Cardiac fibroblast (primary cell): ENCODE measurements around the gene COBL.
A peak's percentile ranks its signal among the peaks of the same experiment; 100 is the strongest.

Experiments used
- DNase-seq, 2 donors: peaks; one replicate each; pipeline versions ENCODE4 v3.0.0 to v3.0.0-alpha.2; 2010; ENCODE audit warnings: low read depth in 2 of 2
- H3K4me3 ChIP-seq, 2 donors: replicated peaks in 1 of 2; 1 replicate in 1 of 2; 2 replicates in 1 of 2; pipeline ENCODE4 v1.5.1; 2011; ENCODE audit warnings: low read depth in 2 of 2, low read length in 2 of 2, mild to moderate bottlenecking in 2 of 2, moderate library complexity in 1 of 2
- TF ChIP-seq, protein P1 (sequence below): IDR thresholded peaks from one replicate; pipeline ENCODE4 v1.5.1; 2011; ENCODE audit warnings: low read depth, mild to moderate bottlenecking, low read length, inconsistent platforms

COBL gene

DNA sequence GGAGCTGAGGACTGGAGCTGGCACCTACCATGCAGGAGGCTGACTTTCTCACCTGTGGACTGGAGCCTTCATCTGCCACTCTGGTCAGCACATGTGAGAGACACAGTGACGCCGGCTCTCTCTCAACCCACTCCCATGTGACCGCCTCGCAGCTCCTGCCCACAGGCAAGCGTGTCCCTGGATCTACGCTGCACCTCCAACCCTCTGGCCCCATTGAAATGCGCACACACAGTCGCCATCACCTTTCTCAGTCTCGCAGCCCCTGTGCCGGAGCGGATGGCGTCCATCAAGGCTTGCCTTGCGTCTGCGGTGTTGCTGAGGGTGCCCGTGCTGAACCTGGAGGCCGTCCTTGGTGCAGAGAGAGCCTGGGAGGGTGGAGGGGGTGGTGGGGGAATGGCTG lies 291.7 kb downstream of the COBL start:
- DNase-seq = no peak
- H3K4me3 ChIP-seq = no peak overlapping the region
- TF ChIP-seq, protein P1, sequence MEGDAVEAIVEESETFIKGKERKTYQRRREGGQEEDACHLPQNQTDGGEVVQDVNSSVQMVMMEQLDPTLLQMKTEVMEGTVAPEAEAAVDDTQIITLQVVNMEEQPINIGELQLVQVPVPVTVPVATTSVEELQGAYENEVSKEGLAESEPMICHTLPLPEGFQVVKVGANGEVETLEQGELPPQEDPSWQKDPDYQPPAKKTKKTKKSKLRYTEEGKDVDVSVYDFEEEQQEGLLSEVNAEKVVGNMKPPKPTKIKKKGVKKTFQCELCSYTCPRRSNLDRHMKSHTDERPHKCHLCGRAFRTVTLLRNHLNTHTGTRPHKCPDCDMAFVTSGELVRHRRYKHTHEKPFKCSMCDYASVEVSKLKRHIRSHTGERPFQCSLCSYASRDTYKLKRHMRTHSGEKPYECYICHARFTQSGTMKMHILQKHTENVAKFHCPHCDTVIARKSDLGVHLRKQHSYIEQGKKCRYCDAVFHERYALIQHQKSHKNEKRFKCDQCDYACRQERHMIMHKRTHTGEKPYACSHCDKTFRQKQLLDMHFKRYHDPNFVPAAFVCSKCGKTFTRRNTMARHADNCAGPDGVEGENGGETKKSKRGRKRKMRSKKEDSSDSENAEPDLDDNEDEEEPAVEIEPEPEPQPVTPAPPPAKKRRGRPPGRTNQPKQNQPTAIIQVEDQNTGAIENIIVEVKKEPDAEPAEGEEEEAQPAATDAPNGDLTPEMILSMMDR = no peak

DNA sequence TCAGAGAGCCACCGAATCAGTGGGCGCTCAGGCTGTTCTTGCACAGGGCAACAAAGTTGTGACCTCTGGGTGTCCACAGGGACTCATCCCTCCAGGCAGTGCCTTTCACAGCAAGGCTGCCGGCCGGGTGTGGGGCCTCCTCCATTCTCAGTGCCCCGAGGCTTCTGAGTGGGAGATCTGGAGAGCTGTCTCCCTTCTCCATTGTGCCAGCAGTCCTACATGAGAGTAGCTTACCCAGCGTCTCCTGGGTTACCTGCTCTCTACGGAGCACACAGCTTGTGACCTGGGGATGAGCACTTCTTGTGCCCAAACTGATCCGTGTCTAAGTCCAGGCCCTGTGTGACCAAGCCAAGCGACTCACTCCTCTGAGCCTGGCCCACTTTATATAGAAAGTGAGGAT lies 293.1 kb downstream of the COBL start:
- TF ChIP-seq, protein P1 = no peak
- DNase-seq = no peak
- no peak overlapping the region for H3K4me3 ChIP-seq

DNA sequence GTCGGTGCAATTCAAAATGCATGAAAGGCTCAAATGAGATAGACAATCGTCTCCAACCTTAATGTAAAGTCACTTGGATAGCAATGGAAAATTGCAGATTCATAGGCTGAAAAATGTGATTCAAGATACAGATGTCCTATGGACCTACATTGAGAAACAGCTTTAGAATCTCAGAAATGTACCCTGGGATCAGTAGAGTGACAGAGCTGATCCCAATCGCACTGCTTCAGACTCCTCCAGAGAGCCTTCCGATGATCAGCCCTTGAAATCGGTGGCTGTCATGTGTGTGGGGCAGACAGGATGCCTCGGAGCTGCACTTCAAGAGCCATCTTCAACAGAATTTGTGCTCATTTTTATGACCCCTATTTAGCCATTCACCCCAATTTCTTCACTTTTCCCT lies 293.8 kb downstream of the COBL start:
- no peak for DNase-seq
- TF ChIP-seq, protein P1 = no peak
- no peak overlapping the region for H3K4me3 ChIP-seq

DNA sequence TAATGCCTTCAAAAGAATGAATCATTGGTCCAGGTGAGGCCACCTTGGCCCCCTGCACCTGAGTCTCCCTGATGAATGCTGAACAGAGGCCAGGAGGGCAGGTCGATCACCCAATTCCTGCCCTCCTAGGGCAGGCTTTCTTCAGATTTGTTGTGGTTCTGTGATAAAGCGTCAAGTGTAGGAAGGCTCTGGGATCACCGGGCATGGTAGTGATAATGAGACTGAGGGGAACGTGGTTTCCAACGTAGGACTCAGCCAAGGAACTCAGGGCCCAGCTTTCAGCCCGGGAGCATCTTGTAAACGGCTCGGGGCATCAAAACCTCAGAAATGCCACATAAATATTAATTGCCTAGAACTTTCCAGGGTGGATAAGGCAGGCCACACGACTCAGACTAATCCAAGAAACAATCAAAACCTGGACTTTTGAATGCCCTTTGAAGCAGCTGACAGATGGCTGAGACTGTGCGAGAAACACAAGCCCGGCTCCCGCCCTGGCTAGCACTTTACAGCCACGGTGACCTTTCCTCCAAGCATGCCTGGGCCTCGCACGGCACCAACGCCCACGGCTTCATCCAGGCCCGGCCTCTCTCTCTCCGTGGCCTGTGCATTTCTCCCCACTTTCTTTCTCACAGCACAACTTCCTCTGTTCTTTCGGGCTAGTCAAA lies 294.6 kb downstream of the COBL start:
- no peak overlapping the region for H3K4me3 ChIP-seq
- TF ChIP-seq, protein P1 = no peak
- peak in 1 of 2 donors; percentile 38 for DNase-seq

DNA sequence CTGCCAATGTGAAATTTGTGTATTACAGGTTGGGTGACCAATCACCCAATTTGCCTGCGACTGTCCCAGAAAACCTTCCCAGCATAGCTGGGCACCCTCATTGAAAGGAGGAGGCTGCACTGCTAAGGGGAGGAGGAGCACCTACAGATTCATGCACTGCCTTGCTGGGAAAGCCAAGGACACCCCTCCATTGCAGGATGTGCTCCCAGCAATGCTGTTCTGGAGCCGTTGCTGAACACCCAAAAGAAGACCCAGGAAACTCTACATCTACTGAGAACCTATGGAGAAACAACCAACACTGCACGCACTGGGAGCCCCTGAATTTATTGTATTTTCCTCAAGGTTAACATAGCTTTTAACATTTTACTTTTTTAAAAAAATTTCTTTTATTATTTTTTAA lies 295.7 kb downstream of the COBL start:
- no peak for DNase-seq
- TF ChIP-seq, protein P1 = no peak
- H3K4me3 ChIP-seq = no peak overlapping the region

DNA sequence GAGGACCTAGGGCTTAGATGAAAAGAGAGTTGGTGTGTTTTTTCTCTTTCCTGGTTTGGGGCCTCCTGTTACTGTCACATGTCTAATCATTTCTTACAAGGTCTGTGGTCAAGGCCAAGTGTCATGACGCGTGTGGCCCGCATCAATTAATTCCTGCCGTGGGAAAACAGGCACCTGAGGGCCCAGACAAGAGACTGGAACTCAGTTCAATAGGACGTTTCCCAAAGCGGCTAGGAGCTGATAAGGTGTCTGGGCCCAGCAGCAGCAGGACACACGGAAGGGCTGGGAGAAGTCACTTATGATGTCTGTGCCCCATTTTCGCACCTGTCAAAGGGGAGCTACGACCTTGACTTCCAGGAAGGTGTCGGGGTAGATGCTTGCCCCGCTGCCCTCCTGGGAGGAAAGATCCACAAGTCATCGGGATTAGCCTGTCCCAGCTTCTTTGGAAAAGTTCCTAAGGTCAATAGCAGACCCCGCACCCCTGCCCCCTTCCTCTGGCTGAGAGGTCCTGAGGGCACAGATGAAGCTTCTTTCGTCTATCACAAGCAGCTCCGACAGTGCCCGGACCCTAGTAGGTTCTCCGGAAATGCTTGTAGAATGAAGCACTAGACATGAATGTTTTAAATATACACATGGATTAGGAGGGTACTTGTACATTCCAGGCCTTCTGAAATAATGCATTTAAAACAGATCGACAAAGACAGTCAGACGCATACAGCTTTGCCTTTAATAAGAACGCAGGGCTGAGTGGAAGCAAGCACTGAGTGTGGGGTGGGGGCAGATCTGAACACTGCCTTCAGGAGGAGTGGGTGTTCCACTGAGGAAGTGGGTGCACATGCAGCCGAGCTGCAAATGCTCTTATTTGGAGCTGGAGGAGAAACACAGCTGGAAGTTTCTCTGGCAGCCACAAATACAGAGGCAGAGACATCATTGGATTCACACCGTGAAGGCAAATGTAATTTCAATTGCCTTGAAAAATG lies 296.4 kb downstream of the COBL start:
- H3K4me3 ChIP-seq = no peak overlapping the region
- DNase-seq = no peak
- TF ChIP-seq, protein P1 = no peak
